Activated T-helper 17 cell treated with anti-CD3 and anti-CD28 coated beads, Interleukin-2, amount 50 U/mL, for 72 hours (primary cell): Measurements from ENCODE around the gene HTRA1. TPM values are rescaled to one million over a fixed set of nuclear protein-coding genes. Genes with fewer than 3 reads are reported as not detected.

ENCODE experiments used
- ATAC-seq: fragments of 150-1000 bp; cut with Tn5 transposase; replicated peaks from 2 replicates; pipeline ENCODE4 v1.10.0; 2021; ENCODE audit warnings: mild to moderate bottlenecking, moderate library complexity
- H3K27ac Mint-ChIP-seq: one replicate; pipeline ENCODE4 v1.8.0; 2022; ENCODE audit warnings: mixed read lengths
- H3K27me3 Mint-ChIP-seq: one replicate; pipeline ENCODE4 v1.8.0; 2022; ENCODE audit warnings: mixed read lengths
- H3K36me3 Mint-ChIP-seq: one replicate; pipeline ENCODE4 v1.8.0; 2022; ENCODE audit warnings: low read depth, mild to moderate bottlenecking, mixed read lengths
- H3K4me1 Mint-ChIP-seq: one replicate; pipeline ENCODE4 v1.8.0; 2022; ENCODE audit warnings: mixed read lengths
- H3K4me3 Mint-ChIP-seq: one replicate; pipeline ENCODE4 v1.8.0; 2022; ENCODE audit warnings: mild to moderate bottlenecking, mixed read lengths
- H3K9me3 Mint-ChIP-seq: one replicate; pipeline ENCODE4 v1.8.0; 2022; ENCODE audit warnings: mixed read lengths
- total RNA-seq, 2 donors: library from RNA; stranded (reverse); gene quantifications; one replicate each; pipeline ENCODE4 v1.2.3, GENCODE V29; 2022

Gene HTRA1
- total RNA-seq, 2 donors from 2014 or later, result not detected

DNA sequence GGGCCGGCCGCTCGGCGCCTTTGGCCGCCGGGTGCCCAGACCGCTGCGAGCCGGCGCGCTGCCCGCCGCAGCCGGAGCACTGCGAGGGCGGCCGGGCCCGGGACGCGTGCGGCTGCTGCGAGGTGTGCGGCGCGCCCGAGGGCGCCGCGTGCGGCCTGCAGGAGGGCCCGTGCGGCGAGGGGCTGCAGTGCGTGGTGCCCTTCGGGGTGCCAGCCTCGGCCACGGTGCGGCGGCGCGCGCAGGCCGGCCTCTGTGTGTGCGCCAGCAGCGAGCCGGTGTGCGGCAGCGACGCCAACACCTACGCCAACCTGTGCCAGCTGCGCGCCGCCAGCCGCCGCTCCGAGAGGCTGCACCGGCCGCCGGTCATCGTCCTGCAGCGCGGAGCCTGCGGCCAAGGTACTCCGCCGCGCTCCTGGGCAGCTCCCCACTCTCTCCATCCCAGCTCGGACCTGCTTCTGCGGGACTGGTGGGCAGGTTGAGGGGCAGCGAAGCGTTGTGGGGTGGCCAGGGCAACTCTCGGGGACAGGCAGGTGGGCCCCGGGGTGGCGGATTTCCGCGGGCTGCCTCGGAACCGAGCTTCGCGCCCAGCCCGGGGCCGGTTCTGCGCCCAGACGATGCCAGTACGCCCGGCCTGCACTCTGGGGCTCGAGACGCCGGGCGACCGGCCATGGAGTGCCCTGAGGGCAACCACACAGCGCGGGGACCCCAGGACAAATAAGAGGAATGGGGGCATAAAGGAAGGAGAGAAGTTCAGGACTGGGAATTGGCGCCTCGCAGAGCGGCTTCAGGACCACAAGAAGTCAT, 578 bp downstream of the HTRA1 start:
- no peak overlapping the region for H3K27ac Mint-ChIP-seq
- no peaks in the 10 kb centered on the region for H3K36me3 Mint-ChIP-seq
- peak overlapping the region; percentile 74 for H3K4me3 Mint-ChIP-seq
- peak; percentile 57 for ATAC-seq
- H3K9me3 Mint-ChIP-seq, result no peaks in the 10 kb centered on the region
- H3K4me1 Mint-ChIP-seq, result no peaks in the 10 kb centered on the region
- peaks cover 46% of the 10 kb centered on the region for H3K27me3 Mint-ChIP-seq

DNA sequence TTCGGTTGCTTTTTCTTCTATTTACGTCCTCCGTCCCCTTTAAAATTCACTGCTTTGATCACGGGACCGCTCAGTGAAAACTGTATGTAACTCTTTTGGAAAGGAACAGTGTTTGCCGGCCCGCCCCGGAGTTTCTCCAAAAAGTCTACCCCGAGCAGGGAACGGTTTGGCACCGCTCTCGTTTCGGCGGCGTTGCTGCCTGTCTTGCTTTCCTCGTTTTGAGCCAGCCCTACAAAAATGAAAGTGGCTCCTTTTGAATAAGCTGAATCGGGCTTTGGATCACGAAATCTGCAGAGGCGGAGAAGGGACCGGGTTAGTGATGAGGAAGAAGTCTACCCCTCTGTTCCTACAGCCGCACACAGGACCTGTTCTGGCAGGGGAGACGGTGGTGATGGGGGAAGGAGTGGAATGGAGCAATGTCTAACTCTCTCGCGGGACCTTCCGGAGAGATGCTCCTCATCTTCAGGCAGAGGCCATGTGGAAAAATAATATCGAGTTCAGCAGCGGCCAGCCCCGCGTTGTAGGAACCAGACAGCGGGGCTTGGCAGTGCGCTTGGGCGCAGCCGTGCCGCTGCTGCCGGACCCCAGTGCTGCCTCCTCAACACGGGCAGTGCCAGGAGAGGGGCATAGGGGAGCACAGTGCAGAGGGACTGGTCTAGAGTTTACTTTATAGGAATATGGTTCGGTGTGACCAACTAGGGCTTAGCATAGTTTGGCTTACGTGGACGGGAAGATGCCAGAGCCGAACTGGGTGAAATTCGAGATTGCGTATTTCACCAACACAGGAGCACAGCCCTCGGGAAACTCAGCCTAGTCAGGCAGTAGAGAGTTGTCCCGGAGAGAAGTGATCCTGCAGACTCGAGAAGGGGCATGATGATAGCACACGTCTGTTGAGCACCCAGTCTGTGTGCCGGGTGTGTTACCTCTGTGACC, 1.4 kb downstream of the HTRA1 start:
- peak overlapping the region; percentile 74 for H3K4me3 Mint-ChIP-seq
- H3K27me3 Mint-ChIP-seq, result peaks cover 47% of the 10 kb centered on the region
- no peak overlapping the region for H3K27ac Mint-ChIP-seq
- peak; percentile 23 for ATAC-seq
- no peaks in the 10 kb centered on the region for H3K36me3 Mint-ChIP-seq
- no peaks in the 10 kb centered on the region for H3K4me1 Mint-ChIP-seq
- no peaks in the 10 kb centered on the region for H3K9me3 Mint-ChIP-seq

DNA sequence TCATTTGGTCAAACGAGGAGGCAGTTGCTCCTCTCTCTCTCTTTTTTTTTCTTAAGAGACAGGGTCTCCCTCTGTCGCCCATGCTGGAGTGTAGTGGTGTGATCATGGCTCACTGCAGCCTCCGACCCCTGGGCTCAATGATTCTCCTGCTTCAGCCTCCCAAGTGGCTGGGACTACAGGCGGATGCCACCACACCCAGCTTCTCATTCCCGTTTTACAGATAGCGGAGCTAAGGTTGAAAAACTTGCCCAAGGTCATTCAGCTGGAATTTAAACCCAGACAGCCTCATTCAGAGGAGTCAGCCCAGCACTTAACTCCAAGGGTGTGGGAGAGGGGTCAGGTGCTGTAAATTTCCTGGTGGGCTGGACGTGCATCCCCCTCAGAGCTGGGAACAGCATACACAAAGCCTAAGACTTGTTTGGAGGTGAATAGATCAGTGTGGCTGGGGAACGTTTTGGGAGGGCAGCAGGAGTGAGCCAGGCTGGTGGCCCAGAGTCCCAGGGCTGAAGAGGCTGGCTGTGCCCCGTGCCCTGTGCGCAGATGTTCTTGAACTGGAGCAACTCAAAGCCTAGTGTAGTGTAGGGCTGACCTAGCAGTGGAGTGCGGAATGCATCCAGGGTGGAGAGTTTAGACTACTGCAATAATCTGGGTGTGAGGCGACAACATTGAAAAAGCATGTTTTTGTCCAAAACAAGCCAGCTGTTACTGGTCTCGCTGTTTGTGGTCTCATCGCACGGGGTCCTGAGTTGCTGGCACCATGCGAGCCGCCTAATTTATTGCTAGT, 2.3 kb downstream of the HTRA1 start:
- peak overlapping the region; percentile 74 for H3K4me3 Mint-ChIP-seq
- no peaks in the 10 kb centered on the region for H3K4me1 Mint-ChIP-seq
- H3K27me3 Mint-ChIP-seq, result peaks cover 44% of the 10 kb centered on the region

DNA sequence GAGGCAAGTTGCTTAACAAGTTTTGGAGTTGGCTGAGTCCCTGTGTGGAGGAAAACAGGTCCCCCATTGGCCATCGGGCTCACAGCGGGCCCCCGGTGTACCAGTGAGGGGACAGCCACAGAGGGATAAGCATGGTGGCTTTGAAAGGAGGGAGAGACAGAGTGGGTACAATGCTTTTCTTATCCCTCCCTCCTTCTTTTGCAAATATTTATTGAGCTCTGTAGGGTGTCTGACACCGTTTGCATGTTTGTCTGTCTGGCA, 2.8 kb downstream of the HTRA1 start:
- no peaks in the 10 kb centered on the region for H3K9me3 Mint-ChIP-seq
- no peak for ATAC-seq
- H3K4me1 Mint-ChIP-seq, result no peaks in the 10 kb centered on the region
- H3K4me3 Mint-ChIP-seq, result no peak overlapping the region
- H3K27ac Mint-ChIP-seq, result no peak overlapping the region
- H3K36me3 Mint-ChIP-seq, result no peaks in the 10 kb centered on the region
- peaks cover 38% of the 10 kb centered on the region for H3K27me3 Mint-ChIP-seq

More for the DNA sequence above, 2.3 kb downstream of the HTRA1 start:
- Mint-ChIP-seq H3K9me3 (no peaks in the 10 kb centered on the region), H3K27ac (no peak overlapping the region), H3K36me3 (no peaks in the 10 kb centered on the region)
- no peak for ATAC-seq

DNA sequence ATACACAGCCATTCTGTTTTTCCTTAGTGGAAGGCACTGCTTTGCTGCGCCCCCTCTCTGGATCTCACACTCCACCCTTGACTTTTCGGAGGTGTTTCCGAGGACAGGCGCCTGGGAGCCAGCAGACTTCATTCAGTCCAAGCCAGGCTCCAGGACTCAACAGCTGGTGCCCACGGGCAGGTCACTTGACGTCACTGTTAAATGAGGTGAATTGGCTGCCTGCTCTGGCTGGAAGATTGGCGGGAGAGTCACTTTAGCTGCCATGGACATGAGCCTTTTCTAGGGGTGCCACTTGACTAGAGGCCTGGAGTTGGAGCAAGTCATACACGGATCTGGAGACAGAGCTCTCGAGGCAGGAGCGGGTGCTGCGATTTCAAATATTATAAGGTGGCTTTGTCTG, 3.2 kb downstream of the HTRA1 start:
- H3K27me3 Mint-ChIP-seq, result peaks cover 36% of the 10 kb centered on the region
- H3K4me3 Mint-ChIP-seq, result no peak overlapping the region
- no peak overlapping the region for H3K27ac Mint-ChIP-seq
- no peaks in the 10 kb centered on the region for H3K36me3 Mint-ChIP-seq
- H3K4me1 Mint-ChIP-seq, result no peaks in the 10 kb centered on the region
- no peak for ATAC-seq
- no peaks in the 10 kb centered on the region for H3K9me3 Mint-ChIP-seq

DNA sequence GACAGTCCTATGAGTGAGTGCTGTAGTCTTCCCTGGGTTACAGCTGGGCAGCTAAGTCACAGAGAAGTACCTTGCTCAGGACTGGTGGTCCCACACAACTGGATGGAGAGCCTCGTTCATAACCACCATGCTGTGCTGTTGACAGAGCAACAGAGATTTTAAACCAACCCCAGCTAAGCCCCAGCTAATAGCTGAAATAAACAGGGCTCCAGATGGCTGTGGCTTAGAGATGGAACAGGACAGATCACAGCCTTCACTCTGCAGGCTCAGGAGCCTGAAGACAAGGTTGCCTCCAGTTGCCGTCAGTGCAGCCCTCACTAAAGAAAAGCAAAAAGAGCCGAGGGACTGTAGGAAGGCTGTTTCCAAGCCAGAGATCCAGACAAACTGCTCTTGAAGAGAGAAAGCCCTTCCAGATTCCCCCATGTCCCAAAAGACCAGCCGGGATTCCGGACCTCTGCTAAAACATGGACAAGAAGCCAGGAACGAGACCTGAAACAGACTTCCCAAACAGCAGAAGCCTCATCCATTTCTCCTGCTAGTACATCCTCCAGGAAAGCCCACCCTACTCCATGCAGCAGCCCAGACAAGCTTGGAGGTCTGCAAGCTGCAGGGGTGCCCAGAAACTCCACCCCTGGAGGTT, 4.2 kb downstream of the HTRA1 start:
- no peak for ATAC-seq
- Mint-ChIP-seq H3K4me1 (no peaks in the 10 kb centered on the region), H3K27ac (no peak overlapping the region), H3K36me3 (no peaks in the 10 kb centered on the region), H3K27me3 (peaks cover 31% of the 10 kb centered on the region), H3K4me3 (no peak overlapping the region), H3K9me3 (no peaks in the 10 kb centered on the region)

DNA sequence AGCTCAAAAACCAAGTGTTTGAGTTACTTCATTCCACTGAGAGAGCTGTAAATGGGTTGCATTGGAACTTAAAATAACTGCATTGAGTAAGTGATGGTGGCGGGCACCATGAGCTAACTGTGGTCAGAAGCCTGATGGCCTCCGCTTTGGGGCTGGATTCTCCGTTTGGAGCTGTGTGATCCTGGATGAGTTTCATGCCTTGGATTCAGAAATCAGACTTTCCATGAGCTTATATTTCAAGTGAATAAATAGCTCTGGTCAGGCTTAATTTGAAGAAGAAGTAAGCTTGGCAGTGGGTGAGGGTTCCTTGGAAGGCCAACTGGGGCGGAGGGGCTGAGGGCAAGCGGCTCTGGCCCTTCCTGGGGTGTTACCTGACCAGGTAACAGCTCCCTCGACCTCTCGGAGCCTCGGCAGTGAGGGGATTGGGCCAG, 5.6 kb downstream of the HTRA1 start:
- no peak overlapping the region for H3K27ac Mint-ChIP-seq
- H3K4me1 Mint-ChIP-seq, result no peaks in the 10 kb centered on the region
- peaks cover 35% of the 10 kb centered on the region for H3K27me3 Mint-ChIP-seq
- no peaks in the 10 kb centered on the region for H3K36me3 Mint-ChIP-seq
- ATAC-seq, result no peak
- H3K4me3 Mint-ChIP-seq, result no peak overlapping the region
- no peaks in the 10 kb centered on the region for H3K9me3 Mint-ChIP-seq

DNA sequence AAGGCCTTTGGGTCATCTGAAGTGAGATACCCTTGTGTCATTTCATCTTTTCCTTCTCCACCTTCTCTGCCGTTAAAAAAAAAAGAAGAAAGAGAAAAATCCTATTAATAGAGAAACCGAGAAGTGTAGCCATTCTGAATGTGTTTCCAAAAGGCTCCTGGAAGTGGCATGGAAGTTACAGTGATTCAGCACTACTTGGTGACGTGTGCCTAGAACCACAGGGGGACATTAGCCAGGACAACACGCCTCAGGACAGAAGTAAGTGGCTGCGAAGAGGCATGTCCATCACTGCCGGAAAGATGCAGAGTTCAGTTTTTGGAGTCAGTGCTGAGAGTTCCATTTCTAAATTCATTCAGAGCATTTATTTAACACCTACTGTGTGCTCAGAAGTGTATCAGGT, 6.3 kb downstream of the HTRA1 start:
- H3K27me3 Mint-ChIP-seq, result peaks cover 31% of the 10 kb centered on the region
- H3K9me3 Mint-ChIP-seq, result no peaks in the 10 kb centered on the region
- H3K4me1 Mint-ChIP-seq, result no peaks in the 10 kb centered on the region
- ATAC-seq, result no peak
- no peak overlapping the region for H3K4me3 Mint-ChIP-seq
- H3K27ac Mint-ChIP-seq, result no peak overlapping the region
- no peaks in the 10 kb centered on the region for H3K36me3 Mint-ChIP-seq

DNA sequence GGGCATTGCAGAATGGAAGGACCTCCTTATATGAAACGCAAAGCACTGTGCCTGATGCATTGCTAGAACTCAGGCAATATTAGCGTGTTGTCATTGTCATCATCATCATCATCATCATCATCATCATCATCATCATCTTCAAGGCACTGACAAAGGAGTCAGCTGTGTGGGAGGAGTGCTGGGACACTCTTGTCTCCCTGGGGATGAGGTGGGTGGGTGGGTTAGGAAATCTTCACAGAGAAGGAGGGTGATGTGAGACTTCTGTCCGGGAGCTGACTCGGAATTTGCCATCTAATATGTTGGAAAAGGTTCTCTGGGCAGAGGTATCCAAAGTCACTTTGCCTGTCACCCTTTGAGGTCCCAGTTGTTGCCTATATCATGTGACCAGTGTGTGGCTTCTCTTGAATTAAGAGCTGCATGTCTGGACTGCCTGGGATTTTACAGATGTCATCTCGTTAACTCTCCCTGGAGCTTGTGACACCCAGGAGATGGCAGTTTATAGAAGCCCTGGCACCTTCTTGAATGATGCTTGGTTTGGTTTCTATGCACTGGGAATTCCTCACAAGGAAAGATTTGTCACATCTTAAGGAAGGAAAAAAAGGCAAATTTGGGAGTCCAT, 7.1 kb downstream of the HTRA1 start:
- no peak overlapping the region for H3K4me3 Mint-ChIP-seq
- peaks cover 26% of the 10 kb centered on the region for H3K27me3 Mint-ChIP-seq

DNA sequence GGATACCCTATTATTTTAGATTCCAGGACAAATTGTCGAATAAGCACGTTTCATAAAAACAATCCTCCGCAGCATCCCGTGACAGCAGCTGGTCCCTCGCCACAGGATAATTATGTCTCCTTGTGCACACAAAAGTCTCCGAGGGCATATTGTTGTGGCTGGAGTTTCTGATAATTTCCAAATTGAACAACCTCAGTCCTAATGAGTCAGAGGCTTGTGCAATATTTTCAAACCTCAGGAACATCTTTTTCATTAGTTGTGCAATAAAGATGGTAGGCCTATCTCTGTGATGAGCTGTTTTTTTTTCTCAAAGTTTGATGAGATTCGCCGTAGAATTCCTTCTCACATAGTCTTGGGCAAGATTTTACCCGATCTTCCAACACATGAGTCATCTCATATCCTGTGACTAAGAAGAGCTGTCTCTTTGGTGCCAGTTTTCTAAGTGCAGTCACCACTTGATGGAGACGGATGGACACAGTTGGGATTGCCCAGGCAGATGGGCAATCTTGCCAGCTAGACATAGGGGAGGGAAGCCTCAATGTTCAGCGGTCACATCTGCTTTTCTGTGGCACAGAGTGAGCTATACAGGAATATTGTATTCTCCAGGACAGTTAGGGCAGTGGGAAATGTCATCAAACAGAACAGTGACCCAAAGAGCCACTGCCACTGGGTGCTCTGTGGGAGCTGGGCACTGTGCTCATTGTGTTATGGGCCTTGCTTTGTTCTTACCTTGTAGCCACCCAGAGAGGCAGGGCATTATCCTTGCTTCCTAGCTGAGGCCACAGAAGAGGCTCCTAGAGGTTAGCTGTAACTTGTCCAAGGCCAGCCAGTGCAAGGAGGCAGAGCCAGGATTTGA, 7.8 kb downstream of the HTRA1 start:
- no peaks in the 10 kb centered on the region for H3K9me3 Mint-ChIP-seq
- no peak for ATAC-seq
- H3K4me3 Mint-ChIP-seq, result no peak overlapping the region
- no peak overlapping the region for H3K27ac Mint-ChIP-seq
- peaks cover under 1% of the 10 kb centered on the region for H3K4me1 Mint-ChIP-seq
- H3K27me3 Mint-ChIP-seq, result peaks cover 23% of the 10 kb centered on the region
- no peaks in the 10 kb centered on the region for H3K36me3 Mint-ChIP-seq

More for the DNA sequence above, 7.1 kb downstream of the HTRA1 start:
- no peak for ATAC-seq
- Mint-ChIP-seq H3K36me3 (no peaks in the 10 kb centered on the region), H3K9me3 (no peaks in the 10 kb centered on the region), H3K4me1 (no peaks in the 10 kb centered on the region), H3K27ac (no peak overlapping the region)

DNA sequence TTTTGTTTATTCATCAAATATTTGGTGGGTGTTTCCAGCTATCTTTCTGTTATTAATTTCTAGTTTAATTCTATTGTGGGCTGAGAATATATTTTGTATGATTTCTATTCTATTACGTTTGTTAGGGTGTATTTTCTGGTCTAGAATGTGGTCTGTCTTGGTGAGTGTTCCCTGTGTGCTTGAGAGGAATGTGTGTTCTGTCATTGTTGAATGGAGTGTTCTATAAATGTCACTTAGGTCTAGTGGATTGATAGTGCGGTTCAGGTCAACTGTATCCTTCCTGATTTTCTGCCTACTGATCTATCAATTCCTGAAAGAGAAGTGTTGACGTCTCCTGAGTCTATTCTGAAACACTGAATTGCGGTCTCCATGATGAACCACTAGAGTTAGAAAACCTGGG, 8.5 kb downstream of the HTRA1 start:
- Mint-ChIP-seq H3K27me3 (peaks cover 22% of the 10 kb centered on the region), H3K4me3 (no peak overlapping the region), H3K9me3 (no peaks in the 10 kb centered on the region), H3K36me3 (no peaks in the 10 kb centered on the region), H3K27ac (no peak overlapping the region), H3K4me1 (peaks cover 5% of the 10 kb centered on the region)
- no peak for ATAC-seq

DNA sequence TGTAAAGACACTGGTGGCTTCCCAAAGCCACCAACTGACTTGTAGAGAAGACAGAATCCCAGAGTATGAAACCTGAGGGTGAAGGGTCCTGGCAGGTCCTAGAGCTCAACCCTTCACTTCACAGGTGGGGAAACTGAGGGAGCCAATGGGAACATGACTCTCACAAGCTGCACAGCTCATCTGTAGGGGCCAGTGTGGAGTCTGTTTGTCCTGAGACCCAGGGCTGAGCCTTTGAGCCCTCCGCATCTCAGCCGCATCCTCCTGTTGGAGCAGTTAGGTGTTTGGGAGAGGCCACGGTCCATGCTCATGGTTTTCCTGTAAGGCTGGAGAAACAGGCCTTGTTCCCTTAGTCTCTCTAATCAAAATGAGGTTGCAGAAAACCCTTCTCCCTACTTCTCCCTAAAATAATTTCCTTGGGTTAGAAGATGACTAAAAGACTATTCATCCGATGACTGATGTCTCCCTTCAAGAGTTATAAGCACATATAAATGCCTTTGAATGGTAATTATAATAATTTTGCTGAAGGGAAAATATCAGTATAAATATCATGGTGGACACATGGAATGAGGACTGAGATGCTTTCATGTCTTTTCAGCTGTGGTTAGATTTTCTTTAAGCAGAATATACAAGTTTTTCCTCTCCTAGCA, 10.3 kb downstream of the HTRA1 start:
- no peak overlapping the region for H3K27ac Mint-ChIP-seq
- peaks cover 15% of the 10 kb centered on the region for H3K27me3 Mint-ChIP-seq
- H3K9me3 Mint-ChIP-seq, result no peaks in the 10 kb centered on the region

DNA sequence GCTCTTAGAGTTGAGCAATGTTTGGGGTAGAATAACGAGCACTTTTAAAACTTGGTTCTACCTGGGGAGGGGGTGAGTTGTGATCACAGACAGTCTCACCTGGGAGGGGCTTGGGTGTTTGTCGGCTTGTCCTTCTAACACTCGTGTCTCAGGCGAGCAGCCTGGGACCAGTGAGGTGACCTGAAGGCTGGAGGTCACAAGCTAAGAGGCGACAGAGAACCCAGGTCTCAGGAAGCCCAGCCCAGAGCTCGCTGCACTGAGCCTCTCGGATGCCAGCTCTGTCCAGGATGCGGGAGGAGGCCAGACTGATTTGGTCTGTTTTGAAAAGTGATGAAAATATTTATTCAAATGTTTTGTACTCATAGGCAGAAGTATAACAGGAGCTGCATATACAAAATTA, 11.8 kb downstream of the HTRA1 start:
- Mint-ChIP-seq H3K27me3 (peaks cover 10% of the 10 kb centered on the region), H3K4me1 (peaks cover 5% of the 10 kb centered on the region), H3K27ac (no peak overlapping the region), H3K9me3 (no peaks in the 10 kb centered on the region), H3K4me3 (no peak overlapping the region), H3K36me3 (no peaks in the 10 kb centered on the region)
- no peak for ATAC-seq

More for the DNA sequence above, 10.3 kb downstream of the HTRA1 start:
- no peaks in the 10 kb centered on the region for H3K36me3 Mint-ChIP-seq
- no peak for ATAC-seq
- peaks cover 5% of the 10 kb centered on the region for H3K4me1 Mint-ChIP-seq
- no peak overlapping the region for H3K4me3 Mint-ChIP-seq
